ENCODE results near the gene CTNNBIP1. TPM values are rescaled to one million over a fixed set of nuclear protein-coding genes. Genes with fewer than 3 reads are reported as not detected.

Gene CTNNBIP1
- total and polyA plus RNA-seq, 2 of the 8 experiments (the other 6 are each of a cell fraction or from before 2014, with no cell fraction given), result 40.9 to 46.6 TPM

DNA sequence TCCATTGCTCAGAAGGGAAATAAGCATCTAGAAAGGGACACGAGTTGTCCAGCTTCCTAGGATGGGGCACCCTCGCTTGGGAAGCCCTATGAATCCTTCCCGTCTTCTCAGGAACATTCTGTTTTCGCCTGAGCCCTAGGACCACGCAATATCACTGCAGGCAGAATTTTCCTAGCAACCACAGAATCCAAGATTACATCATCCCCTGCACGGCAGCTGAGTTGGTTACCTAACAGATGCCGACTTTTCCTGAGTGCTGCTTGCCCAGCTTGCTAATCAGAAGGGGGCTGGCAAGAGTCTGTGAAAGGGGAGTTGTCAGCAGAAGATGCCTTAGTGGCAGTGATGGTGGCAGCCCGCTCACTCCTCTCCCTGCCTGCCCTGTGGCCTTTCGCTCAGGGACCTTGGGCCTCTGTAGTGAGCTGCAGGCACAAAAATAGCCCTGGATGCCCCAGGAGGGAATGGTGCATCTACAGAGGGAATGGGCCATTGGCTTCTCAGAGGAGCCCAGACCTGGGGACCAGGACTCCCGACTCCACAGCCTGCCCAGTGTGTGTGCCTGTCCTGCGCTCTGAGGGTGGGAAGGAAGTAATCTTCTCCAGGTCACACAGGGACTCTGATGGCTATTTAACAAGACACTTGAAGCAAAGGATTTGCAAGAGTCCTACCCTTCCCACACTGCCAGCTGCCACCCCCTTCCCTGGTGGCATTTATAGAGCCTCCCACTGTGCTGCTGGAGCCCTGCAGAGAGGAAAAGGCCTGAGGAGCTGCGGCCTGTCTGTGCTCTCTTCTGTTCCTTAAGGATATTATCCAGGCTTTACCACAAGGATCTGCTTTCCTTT is 57.4 kb downstream of the CTNNBIP1 start (continued):
- TF ChIP-seq HDAC2 (IDR thresholded peaks at IDR 0.05; ENCODE audit: borderline replicate concordance in 1 of 2, low read depth in 2 of 2, low read length in 2 of 2) (no peak), KDM1A (IDR thresholded peaks at IDR 0.05; ENCODE audit: borderline replicate concordance, low read length) (no peak), CEBPB (IDR thresholded peaks at IDR 0.05; ENCODE audit: low read depth, low read length) (no peak)
- TF ChIP-seq, protein P1, sequence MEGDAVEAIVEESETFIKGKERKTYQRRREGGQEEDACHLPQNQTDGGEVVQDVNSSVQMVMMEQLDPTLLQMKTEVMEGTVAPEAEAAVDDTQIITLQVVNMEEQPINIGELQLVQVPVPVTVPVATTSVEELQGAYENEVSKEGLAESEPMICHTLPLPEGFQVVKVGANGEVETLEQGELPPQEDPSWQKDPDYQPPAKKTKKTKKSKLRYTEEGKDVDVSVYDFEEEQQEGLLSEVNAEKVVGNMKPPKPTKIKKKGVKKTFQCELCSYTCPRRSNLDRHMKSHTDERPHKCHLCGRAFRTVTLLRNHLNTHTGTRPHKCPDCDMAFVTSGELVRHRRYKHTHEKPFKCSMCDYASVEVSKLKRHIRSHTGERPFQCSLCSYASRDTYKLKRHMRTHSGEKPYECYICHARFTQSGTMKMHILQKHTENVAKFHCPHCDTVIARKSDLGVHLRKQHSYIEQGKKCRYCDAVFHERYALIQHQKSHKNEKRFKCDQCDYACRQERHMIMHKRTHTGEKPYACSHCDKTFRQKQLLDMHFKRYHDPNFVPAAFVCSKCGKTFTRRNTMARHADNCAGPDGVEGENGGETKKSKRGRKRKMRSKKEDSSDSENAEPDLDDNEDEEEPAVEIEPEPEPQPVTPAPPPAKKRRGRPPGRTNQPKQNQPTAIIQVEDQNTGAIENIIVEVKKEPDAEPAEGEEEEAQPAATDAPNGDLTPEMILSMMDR (IDR thresholded peaks at IDR 0.05; ENCODE audit: control extremely low read depth in 1 of 3, insufficient read depth in 1 of 3, low read depth in 1 of 3, low read length in 3 of 3), result no peak
